ENCODE results near the gene CDC42EP5.

CDC42EP5 gene

GRCh38 chr19:54424660-54425381, 48.3 kb downstream of the CDC42EP5 start:
- no peak for DNase-seq (ENCODE audit: low read depth in 1 of 2, low spot score in 1 of 2)
- TF ChIP-seq REST (IDR thresholded peaks at IDR 0.05; ENCODE audit: insufficient replicate concordance, low read depth) = no peak
- TF ChIP-seq GABPA (IDR thresholded peaks at IDR 0.05; ENCODE audit: low read depth) = no peak
- no peak for TF ChIP-seq SPI1 (IDR thresholded peaks at IDR 0.05; ENCODE audit: borderline replicate concordance, low read depth)
- TF ChIP-seq POLR2AphosphoS5 (IDR thresholded peaks at IDR 0.05; ENCODE audit: low read depth) = no peak
- Histone ChIP-seq H3K27me3 (ENCODE audit: insufficient read depth, poor library complexity, severe bottlenecking) (peaks cover 21% of the 10 kb centered on the region), H3K27ac (replicated peaks) (no peak overlapping the region), H3K4me3 (replicated peaks; ENCODE audit: insufficient read depth, low read length) (no peak overlapping the region)

GRCh38 chr19:54424201-54424600, 48.9 kb downstream of the CDC42EP5 start:
- TF ChIP-seq REST (IDR thresholded peaks at IDR 0.05; ENCODE audit: insufficient replicate concordance, low read depth) (no peak), CTCF (IDR thresholded peaks at IDR 0.05; ENCODE audit: insufficient read depth, low read length) (no peak), SPI1 (IDR thresholded peaks at IDR 0.05; ENCODE audit: borderline replicate concordance, low read depth) (no peak), POLR2AphosphoS5 (IDR thresholded peaks at IDR 0.05; ENCODE audit: low read depth) (no peak), GABPA (IDR thresholded peaks at IDR 0.05; ENCODE audit: low read depth) (no peak)
- H3K4me3 ChIP-seq (replicated peaks; ENCODE audit: insufficient read depth, low read length) = no peak overlapping the region
- H3K27ac ChIP-seq (replicated peaks) = no peak overlapping the region
- H3K27me3 ChIP-seq (ENCODE audit: insufficient read depth, poor library complexity, severe bottlenecking) = peaks cover 20% of the 10 kb centered on the region
- no peak for DNase-seq (ENCODE audit: low read depth in 1 of 2, low spot score in 1 of 2)

GRCh38 chr19:54422136-54422535, 51.0 kb downstream of the CDC42EP5 start:
- Histone ChIP-seq H3K27ac (replicated peaks) (no peak overlapping the region), H3K27me3 (ENCODE audit: insufficient read depth, poor library complexity, severe bottlenecking) (peaks cover 21% of the 10 kb centered on the region), H3K4me3 (replicated peaks; ENCODE audit: insufficient read depth, low read length) (no peak overlapping the region)
- DNase-seq (ENCODE audit: low read depth in 1 of 2, low spot score in 1 of 2) = no peak
- TF ChIP-seq CTCF (IDR thresholded peaks at IDR 0.05; ENCODE audit: insufficient read depth, low read length) = no peak
- TF ChIP-seq SPI1 (IDR thresholded peaks at IDR 0.05; ENCODE audit: borderline replicate concordance, low read depth) = no peak
- no peak for TF ChIP-seq POLR2AphosphoS5 (IDR thresholded peaks at IDR 0.05; ENCODE audit: low read depth)
- TF ChIP-seq REST (IDR thresholded peaks at IDR 0.05; ENCODE audit: insufficient replicate concordance, low read depth) = no peak
- no peak for TF ChIP-seq GABPA (IDR thresholded peaks at IDR 0.05; ENCODE audit: low read depth)

Measured in HL-60 (cell line).